Endodermal cell (in vitro differentiated cells): Measurements from ENCODE around the gene PRKCA. TPM values are rescaled to one million over a fixed set of nuclear protein-coding genes. Genes with fewer than 3 reads are reported as not detected.

ENCODE experiments used
- DNase-seq: peaks from one replicate; pipeline ENCODE4 v3.0.0-alpha.2; 2017
- H3K27ac ChIP-seq: 2 replicates; pipeline ENCODE4 v1.5.1; 2013; ENCODE audit warnings: mild to moderate bottlenecking, low read depth, low read length, moderate library complexity
- H3K27me3 ChIP-seq: 2 replicates; pipeline ENCODE4 v1.6.1; 2013; ENCODE audit warnings: mild to moderate bottlenecking, low read length, moderate library complexity; ENCODE audit not compliant: insufficient read depth, control insufficient read depth, poor library complexity, severe bottlenecking
- H3K36me3 ChIP-seq: 2 replicates; pipeline ENCODE4 v1.7.0; 2013; ENCODE audit warnings: mild to moderate bottlenecking, low read length, moderate library complexity; ENCODE audit not compliant: control insufficient read depth, insufficient read depth
- H3K4me1 ChIP-seq: one replicate; pipeline ENCODE4 v1.7.0; 2013; ENCODE audit warnings: low read length; ENCODE audit not compliant: control insufficient read depth, insufficient read depth
- H3K4me3 ChIP-seq: 2 replicates; pipeline ENCODE4 v1.5.1; 2013; ENCODE audit warnings: mild to moderate bottlenecking, low read length, moderate library complexity
- H3K9ac ChIP-seq: 2 replicates; pipeline ENCODE4 v1.6.1; 2013; ENCODE audit warnings: mild to moderate bottlenecking, low read length, moderate library complexity; ENCODE audit not compliant: poor library complexity, severe bottlenecking; ENCODE audit errors: extremely low read depth
- H3K9me3 ChIP-seq: 2 replicates; pipeline ENCODE4 v1.6.1; 2013; ENCODE audit warnings: mild to moderate bottlenecking, low read length, moderate library complexity; ENCODE audit not compliant: control insufficient read depth
- H3K27ac Mint-ChIP-seq: 2 replicates; pipeline ENCODE4 v1.8.0; 2020; ENCODE audit warnings: mixed read lengths
- H3K27me3 Mint-ChIP-seq: 2 replicates; pipeline ENCODE4 v1.8.0; 2021; ENCODE audit warnings: mild to moderate bottlenecking, mixed read lengths; ENCODE audit not compliant: insufficient read depth
- H3K36me3 Mint-ChIP-seq: 2 replicates; pipeline ENCODE4 v1.8.0; 2020; ENCODE audit warnings: low read depth, mixed read lengths
- H3K4me1 Mint-ChIP-seq: 2 replicates; pipeline ENCODE4 v1.8.0; 2020; ENCODE audit warnings: mixed read lengths
- H3K4me3 Mint-ChIP-seq: 2 replicates; pipeline ENCODE4 v1.8.0; 2020; ENCODE audit warnings: mild to moderate bottlenecking, moderate library complexity, mixed read lengths
- H3K9me3 Mint-ChIP-seq: 2 replicates; pipeline ENCODE4 v1.8.0; 2020; ENCODE audit warnings: mild to moderate bottlenecking, mixed read lengths
- CTCF ChIP-seq: fragments of 200-600 bp; sonication (generic); conservative IDR thresholded peaks from 2 replicates; pipeline ENCODE4 v1.5.0; 2021; ENCODE audit warnings: antibody characterized with exemption, mild to moderate bottlenecking
- WGBS, 2 experiments: methylation state at CpG; one replicate each; pipeline versions ENCODE4 v1.1.5 to v1.1.7; 2013; ENCODE audit warnings: missing lambda C conversion rate in 2 of 2, mixed read lengths in 1 of 2; ENCODE audit not compliant: insufficient coverage in 1 of 2, insufficient read length in 1 of 2; 5-methylcytosine and 5-hydroxymethylcytosine counted together
- total RNA-seq, 2 donors: library from RNA; stranded (reverse); fragmentation: NEBNext Ultra II Directional in 1 of 2; extraction: Animal tissue kit (Norgen Biotek cat#: 25700) in 1 of 2; gene quantifications; 2 replicates in 1 of 2; 3 replicates in 1 of 2; pipeline ENCODE4 v1.2.1, GENCODE V29; 2021

Gene PRKCA
- total RNA-seq, 2 donors from 2014 or later: 8.7 to 14.6 TPM

GRCh38 chr17:66635386-66636045 is 333.1 kb downstream of the PRKCA start:
- H3K27ac ChIP-seq: no peak overlapping the region
- Mint-ChIP-seq H3K36me3 (no peaks in the 10 kb centered on the region), H3K27ac (no peak overlapping the region), H3K27me3 (no peaks in the 10 kb centered on the region), H3K4me3 (no peak overlapping the region), H3K4me1 (no peaks in the 10 kb centered on the region), H3K9me3 (no peaks in the 10 kb centered on the region)
- no peaks in the 10 kb centered on the region for H3K9me3 ChIP-seq
- no peak overlapping the region for H3K4me3 ChIP-seq
- H3K4me1 ChIP-seq: no peaks in the 10 kb centered on the region
- H3K9ac ChIP-seq: no peak overlapping the region
- no peak for TF ChIP-seq CTCF
- no peak for DNase-seq
- H3K36me3 ChIP-seq: no peaks in the 10 kb centered on the region
- WGBS, 2 experiments: 67 to 92% methylated on average over 1 to 5 of the region's 7 CpGs
- no peaks in the 10 kb centered on the region for H3K27me3 ChIP-seq

GRCh38 chr17:66636111-66636510 is 333.7 kb downstream of the PRKCA start:
- Histone ChIP-seq H3K27me3 (no peaks in the 10 kb centered on the region), H3K4me1 (no peaks in the 10 kb centered on the region), H3K27ac (no peak overlapping the region), H3K9me3 (no peaks in the 10 kb centered on the region), H3K9ac (no peak overlapping the region), H3K4me3 (no peak overlapping the region), H3K36me3 (no peaks in the 10 kb centered on the region)
- Mint-ChIP-seq H3K4me1 (no peaks in the 10 kb centered on the region), H3K4me3 (no peak overlapping the region), H3K9me3 (no peaks in the 10 kb centered on the region), H3K27me3 (no peaks in the 10 kb centered on the region), H3K27ac (no peak overlapping the region), H3K36me3 (no peaks in the 10 kb centered on the region)
- no peak for DNase-seq
- TF ChIP-seq CTCF: no peak
- 88 to 91% methylated on average over 4 of the region's 4 CpGs for WGBS, 2 experiments

GRCh38 chr17:66637491-66637890 is 335.1 kb downstream of the PRKCA start:
- DNase-seq: no peak
- Mint-ChIP-seq H3K4me3 (no peak overlapping the region), H3K36me3 (peaks cover 3% of the 10 kb centered on the region), H3K9me3 (no peaks in the 10 kb centered on the region), H3K27me3 (no peaks in the 10 kb centered on the region), H3K27ac (no peak overlapping the region), H3K4me1 (no peaks in the 10 kb centered on the region)
- Histone ChIP-seq H3K4me3 (no peak overlapping the region), H3K27me3 (no peaks in the 10 kb centered on the region), H3K9ac (no peak overlapping the region), H3K36me3 (no peaks in the 10 kb centered on the region), H3K27ac (no peak overlapping the region), H3K4me1 (no peaks in the 10 kb centered on the region), H3K9me3 (no peaks in the 10 kb centered on the region)
- no peak for TF ChIP-seq CTCF
- 95% methylated on average over 5 to 6 of the region's 6 CpGs for WGBS, 2 experiments
